CD4-positive, alpha-beta T cell treated with Interleukin-4 for 4 hours (primary cell): ENCODE measurements around the gene LDLRAD3.

ENCODE experiments used
- DNase-seq: peaks from one replicate; pipeline ENCODE4 v3.0.0-alpha.2; 2020

LDLRAD3 gene

GRCh38 chr11:36254713-36255112, 310.9 kb downstream of the LDLRAD3 start:
- DNase-seq = no peak

DNA sequence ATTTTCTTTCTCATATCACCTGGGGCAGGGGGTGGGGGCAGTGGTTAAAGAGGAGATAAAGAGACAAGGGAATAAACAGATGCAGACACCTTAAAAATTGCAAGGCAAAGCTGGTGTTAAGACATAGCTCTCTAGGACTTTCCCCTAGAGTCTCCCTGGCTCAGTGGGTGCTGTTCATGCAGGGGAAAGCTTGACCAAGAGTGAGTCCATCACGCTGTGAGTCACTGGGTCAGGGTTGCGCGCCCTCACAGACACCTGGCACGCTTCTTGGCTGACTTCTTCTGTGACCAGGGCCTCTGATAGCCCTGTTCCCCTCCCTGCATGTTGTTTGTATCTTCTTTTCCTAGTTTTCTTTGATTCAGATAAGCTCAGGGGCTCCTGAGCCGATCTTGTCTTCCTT, 313.5 kb downstream of the LDLRAD3 start:
- DNase-seq = no peak

- DNase-seq = peak; percentile 3
Observed at GRCh38 chr11:36258730-36259360, 315.0 kb downstream of the LDLRAD3 start.

DNA sequence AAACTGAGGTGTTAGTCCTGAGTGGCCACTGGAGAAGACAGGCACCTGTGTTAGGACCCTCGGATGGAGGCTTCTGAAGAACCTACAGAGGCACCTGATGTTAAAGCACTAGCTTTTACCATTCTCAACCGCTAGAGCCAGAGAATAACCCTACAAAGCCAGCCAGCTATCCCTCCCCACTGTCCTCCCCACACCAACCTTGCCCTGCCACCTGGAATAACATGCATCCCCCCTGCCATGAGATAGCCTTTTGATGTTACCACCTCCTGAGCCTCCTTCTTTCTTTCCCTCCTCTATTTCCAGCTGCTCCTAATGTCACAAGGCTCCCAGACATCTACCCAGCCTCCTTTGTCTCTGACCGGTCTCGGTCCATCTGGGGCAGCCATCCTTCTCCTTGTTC, 317.2 kb downstream of the LDLRAD3 start:
- DNase-seq = no peak

GRCh38 chr11:36264011-36264972, 320.4 kb downstream of the LDLRAD3 start:
- no peak for DNase-seq

DNA sequence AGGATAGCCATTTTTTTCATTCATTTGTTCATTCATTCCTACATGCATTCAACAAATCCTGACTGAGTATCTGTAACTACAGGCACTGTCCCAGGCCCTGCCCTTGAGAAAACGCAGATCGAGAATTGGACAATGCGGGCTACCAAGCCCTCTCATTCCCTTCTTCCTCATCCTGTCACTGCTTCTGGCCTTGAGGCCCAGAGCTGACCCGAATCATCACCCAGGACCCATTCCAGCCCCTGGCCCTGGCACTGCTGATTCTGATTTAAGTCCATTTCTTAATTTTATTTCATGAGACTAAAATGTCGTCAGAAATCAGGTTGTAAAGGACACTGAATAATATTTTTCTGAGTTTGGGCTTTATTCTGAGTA, 321.1 kb downstream of the LDLRAD3 start:
- DNase-seq = no peak

GRCh38 chr11:36265793-36266628, 322.1 kb downstream of the LDLRAD3 start:
- peak; percentile 30 for DNase-seq

DNA sequence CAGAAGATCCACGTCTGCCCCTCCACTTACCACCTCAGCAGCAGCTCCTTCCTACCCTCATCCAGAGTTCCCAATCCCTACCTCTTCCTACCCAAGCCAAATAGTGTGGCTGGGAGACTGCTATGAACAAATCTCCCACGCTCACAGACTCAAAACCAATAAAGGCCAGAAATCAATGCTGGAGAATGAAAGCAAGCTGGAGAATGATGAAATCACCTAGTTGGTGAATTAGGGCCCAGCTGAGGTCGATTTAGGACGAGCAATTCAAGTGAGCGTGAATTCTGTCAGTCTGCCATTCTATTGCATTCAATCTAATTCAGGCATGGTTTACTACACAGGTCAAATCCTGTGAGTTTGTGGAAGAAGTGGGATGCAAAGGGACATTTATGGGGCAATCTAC, 322.9 kb downstream of the LDLRAD3 start:
- no peak for DNase-seq

DNA sequence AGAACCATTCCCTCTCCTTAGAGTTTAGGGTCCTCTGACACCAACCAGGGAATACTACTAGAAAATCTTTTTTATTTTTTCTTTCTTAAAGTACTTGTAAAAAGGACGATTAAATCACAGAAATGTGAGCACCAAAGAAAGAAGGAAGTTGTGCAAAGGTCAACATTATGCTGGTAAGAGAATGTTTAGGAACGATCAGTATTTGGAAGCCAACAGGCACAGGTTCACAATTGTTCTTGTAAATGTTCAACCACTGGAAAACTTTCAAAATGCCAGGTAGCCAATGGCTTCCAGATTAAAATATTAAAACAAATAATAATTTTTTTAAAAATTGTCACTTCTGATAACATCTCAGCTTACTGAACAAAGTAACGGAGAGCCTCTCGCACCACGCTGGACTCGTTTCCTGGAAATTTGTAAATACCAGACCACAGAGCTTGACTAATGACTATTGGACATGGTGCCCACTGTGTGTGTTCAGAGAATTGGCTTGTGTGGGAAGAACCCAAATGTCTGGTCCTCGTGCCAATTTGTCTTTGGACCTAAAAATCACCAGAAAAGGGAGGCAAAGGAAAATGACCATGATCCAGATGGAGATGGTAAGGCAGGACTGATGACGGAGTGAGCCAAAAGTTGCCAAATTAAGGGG, 324.6 kb downstream of the LDLRAD3 start:
- DNase-seq = no peak

- DNase-seq = no peak
Observed at GRCh38 chr11:36270701-36271100, 326.8 kb downstream of the LDLRAD3 start.

DNA sequence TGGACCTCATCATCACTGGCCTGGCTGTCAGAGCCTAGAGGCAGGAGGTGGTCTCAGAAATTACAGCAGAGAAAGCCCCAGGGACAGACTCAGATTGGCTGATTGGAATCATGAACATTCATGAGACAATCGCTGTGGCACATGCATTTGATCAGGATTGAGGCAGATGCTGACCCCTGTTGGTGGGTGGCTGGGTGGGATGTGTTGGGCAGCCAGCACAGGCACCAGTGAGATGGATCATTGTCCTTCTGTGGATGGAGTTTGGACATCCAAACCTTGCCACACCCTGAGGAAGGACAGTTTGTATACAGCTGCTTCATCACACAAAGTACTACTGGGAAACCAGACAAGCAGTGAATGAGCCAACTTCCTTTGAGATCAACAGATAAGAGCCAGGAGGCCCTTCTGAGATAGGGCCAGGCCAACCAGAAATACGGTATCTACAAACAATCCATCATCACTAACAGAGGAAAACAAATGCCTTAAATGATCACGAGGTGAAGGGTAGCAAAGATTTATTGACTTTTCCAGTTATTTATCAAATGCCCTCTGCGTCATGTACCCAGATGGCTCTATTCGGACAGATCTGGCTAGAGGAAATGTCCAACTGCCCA, 328.0 kb downstream of the LDLRAD3 start:
- no peak for DNase-seq

GRCh38 chr11:36273110-36273509, 329.2 kb downstream of the LDLRAD3 start:
- no peak for DNase-seq

DNA sequence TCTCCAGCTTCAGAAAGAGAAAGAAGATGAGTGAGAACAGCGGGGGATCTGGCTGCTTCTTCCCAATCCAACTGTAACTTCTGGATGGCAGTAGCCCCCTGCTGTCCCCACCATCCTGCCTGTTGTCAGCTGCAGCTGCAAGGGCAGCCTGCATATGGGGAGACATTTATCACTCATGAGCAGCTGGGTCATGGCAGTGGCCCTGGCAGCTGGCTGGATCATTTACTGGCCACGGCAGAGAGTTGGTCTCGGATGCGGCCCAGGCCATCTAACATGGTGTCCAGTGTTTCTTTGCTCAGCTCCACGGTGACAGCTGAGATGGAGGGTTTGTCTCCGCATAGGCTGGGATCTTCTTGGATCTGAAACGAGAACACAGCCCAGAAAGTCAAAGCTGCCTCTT, 330.6 kb downstream of the LDLRAD3 start:
- DNase-seq = no peak

GRCh38 chr11:36278531-36279282, 334.8 kb downstream of the LDLRAD3 start:
- no peak for DNase-seq

GRCh38 chr11:36280531-36280930, 336.7 kb downstream of the LDLRAD3 start:
- DNase-seq = no peak
